ENCODE results near the gene PRPH2.

PRPH2 gene

GRCh38 chr6:42722497-42722896, at the start of gene PRPH2:
TSS of gene PRPH2 (minus strand) at chr6:42722597. CDS start at chr6:42722334, 263 bp downstream.
- H3K9me3 ChIP-seq (ENCODE audit: insufficient read depth, low read length): no peaks in the 10 kb centered on the region
- no peaks in the 10 kb centered on the region for H3K9me2 ChIP-seq (replicated peaks; ENCODE audit: insufficient read depth, low read length)
- H3K79me2 ChIP-seq (ENCODE audit: insufficient read depth, low read length): no peaks in the 10 kb centered on the region
- no peak within 1 kb of the TSS for H3K9ac ChIP-seq (ENCODE audit: low read length)
- H4K20me1 ChIP-seq (ENCODE audit: low read depth, low read length): no peaks in the 10 kb centered on the region
- H3K4me3 ChIP-seq (ENCODE audit: insufficient read depth, low read length, poor library complexity, severe bottlenecking): no peak within 1 kb of the TSS
- H3K36me3 ChIP-seq (ENCODE audit: low read length): no peaks in the 10 kb centered on the region
- no peaks in the 10 kb centered on the region for H3K27me3 ChIP-seq (ENCODE audit: low read length)
- no peak within 1 kb of the TSS for H3K4me2 ChIP-seq (ENCODE audit: low read depth, low read length, poor library complexity, severe bottlenecking)
- no peak within 1 kb of the TSS for H3K27ac ChIP-seq (ENCODE audit: low read depth, low read length)
- no peak for TF ChIP-seq EZH2phosphoT487 (conservative IDR thresholded peaks at IDR 0.05; ENCODE audit: low read length)
- TF ChIP-seq, protein P1, sequence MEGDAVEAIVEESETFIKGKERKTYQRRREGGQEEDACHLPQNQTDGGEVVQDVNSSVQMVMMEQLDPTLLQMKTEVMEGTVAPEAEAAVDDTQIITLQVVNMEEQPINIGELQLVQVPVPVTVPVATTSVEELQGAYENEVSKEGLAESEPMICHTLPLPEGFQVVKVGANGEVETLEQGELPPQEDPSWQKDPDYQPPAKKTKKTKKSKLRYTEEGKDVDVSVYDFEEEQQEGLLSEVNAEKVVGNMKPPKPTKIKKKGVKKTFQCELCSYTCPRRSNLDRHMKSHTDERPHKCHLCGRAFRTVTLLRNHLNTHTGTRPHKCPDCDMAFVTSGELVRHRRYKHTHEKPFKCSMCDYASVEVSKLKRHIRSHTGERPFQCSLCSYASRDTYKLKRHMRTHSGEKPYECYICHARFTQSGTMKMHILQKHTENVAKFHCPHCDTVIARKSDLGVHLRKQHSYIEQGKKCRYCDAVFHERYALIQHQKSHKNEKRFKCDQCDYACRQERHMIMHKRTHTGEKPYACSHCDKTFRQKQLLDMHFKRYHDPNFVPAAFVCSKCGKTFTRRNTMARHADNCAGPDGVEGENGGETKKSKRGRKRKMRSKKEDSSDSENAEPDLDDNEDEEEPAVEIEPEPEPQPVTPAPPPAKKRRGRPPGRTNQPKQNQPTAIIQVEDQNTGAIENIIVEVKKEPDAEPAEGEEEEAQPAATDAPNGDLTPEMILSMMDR (IDR thresholded peaks at IDR 0.05; ENCODE audit: insufficient read depth, low read length, poor library complexity, severe bottlenecking): no peak
- peaks cover 6% of the 10 kb centered on the region for H3F3A ChIP-seq (ENCODE audit: insufficient read depth)
- H2AFZ ChIP-seq (ENCODE audit: low read depth, low read length, severe bottlenecking): no peak within 1 kb of the TSS

- peak overlapping the region; percentile 41 for H3K4me3 ChIP-seq (ENCODE audit: insufficient read depth, low read length, poor library complexity, severe bottlenecking)
- TF ChIP-seq EZH2phosphoT487 (conservative IDR thresholded peaks at IDR 0.05; ENCODE audit: low read length): no peak
- TF ChIP-seq, protein P1 (IDR thresholded peaks at IDR 0.05; ENCODE audit: insufficient read depth, low read length, poor library complexity, severe bottlenecking): no peak
- peak overlapping the region; percentile 69 for H3K4me2 ChIP-seq (ENCODE audit: low read depth, low read length, poor library complexity, severe bottlenecking)
- no peaks in the 10 kb centered on the region for H3K9me3 ChIP-seq (ENCODE audit: insufficient read depth, low read length)
- no peaks in the 10 kb centered on the region for H3K36me3 ChIP-seq (ENCODE audit: low read length)
- no peaks in the 10 kb centered on the region for H4K20me1 ChIP-seq (ENCODE audit: low read depth, low read length)
- no peaks in the 10 kb centered on the region; the same call in 1 of the 2 replicates for H3K79me2 ChIP-seq (ENCODE audit: insufficient read depth, low read length)
- no peaks in the 10 kb centered on the region for H3K27me3 ChIP-seq (ENCODE audit: low read length)
- H3F3A ChIP-seq (ENCODE audit: insufficient read depth): peaks cover 60% of the 10 kb centered on the region
- peak overlapping the region; percentile 53 for H3K9ac ChIP-seq (ENCODE audit: low read length)
- H3K9me2 ChIP-seq (replicated peaks; ENCODE audit: insufficient read depth, low read length): no peaks in the 10 kb centered on the region
- H3K27ac ChIP-seq (ENCODE audit: low read depth, low read length): peak overlapping the region; percentile 91
- H2AFZ ChIP-seq (ENCODE audit: low read depth, low read length, severe bottlenecking): no peak overlapping the region
Observed at GRCh38 chr6:42771741-42772100, 49.3 kb upstream of the PRPH2 start.

DNA sequence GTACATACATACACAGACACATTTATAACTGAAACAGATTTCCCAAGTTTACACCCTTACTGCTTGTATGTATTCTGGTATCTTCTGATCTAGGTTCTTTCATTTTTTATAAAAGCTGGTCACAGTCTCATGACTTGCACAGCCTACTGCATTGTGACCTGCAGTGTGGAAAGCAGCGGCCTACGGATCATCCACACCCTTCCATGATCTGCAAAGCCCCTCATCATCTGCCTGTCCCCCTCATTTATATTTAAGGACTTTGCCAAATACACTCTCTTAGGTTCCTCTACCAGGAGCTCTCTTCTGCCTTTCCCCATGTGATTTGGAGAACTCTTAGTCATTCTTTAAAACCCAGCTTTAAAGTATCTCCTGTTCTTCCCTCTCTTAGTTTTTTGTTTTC, 47.4 kb upstream of the PRPH2 start:
- Histone ChIP-seq H3K4me3 (ENCODE audit: insufficient read depth, low read length, poor library complexity, severe bottlenecking) (no peak overlapping the region), H3K9me2 (replicated peaks; ENCODE audit: insufficient read depth, low read length) (no peaks in the 10 kb centered on the region), H3K27ac (ENCODE audit: low read depth, low read length) (peak overlapping the region; percentile 41), H2AFZ (ENCODE audit: low read depth, low read length, severe bottlenecking) (no peak overlapping the region), H3K4me2 (ENCODE audit: low read depth, low read length, poor library complexity, severe bottlenecking) (no peak overlapping the region), H3K27me3 (ENCODE audit: low read length) (no peaks in the 10 kb centered on the region), H3K36me3 (ENCODE audit: low read length) (no peaks in the 10 kb centered on the region), H3K9me3 (ENCODE audit: insufficient read depth, low read length) (no peaks in the 10 kb centered on the region), H3K9ac (ENCODE audit: low read length) (no peak overlapping the region), H4K20me1 (ENCODE audit: low read depth, low read length) (no peaks in the 10 kb centered on the region), H3K79me2 (ENCODE audit: insufficient read depth, low read length) (no peaks in the 10 kb centered on the region; the same call in 1 of the 2 replicates), H3F3A (ENCODE audit: insufficient read depth) (peaks cover 43% of the 10 kb centered on the region)
- TF ChIP-seq, protein P1 (IDR thresholded peaks at IDR 0.05; ENCODE audit: insufficient read depth, low read length, poor library complexity, severe bottlenecking): no peak
- no peak for TF ChIP-seq EZH2phosphoT487 (conservative IDR thresholded peaks at IDR 0.05; ENCODE audit: low read length)

Data from SU-DHL-6 (cell line).